ENCODE data around the gene TNRC6B.

The TNRC6B gene

DNA sequence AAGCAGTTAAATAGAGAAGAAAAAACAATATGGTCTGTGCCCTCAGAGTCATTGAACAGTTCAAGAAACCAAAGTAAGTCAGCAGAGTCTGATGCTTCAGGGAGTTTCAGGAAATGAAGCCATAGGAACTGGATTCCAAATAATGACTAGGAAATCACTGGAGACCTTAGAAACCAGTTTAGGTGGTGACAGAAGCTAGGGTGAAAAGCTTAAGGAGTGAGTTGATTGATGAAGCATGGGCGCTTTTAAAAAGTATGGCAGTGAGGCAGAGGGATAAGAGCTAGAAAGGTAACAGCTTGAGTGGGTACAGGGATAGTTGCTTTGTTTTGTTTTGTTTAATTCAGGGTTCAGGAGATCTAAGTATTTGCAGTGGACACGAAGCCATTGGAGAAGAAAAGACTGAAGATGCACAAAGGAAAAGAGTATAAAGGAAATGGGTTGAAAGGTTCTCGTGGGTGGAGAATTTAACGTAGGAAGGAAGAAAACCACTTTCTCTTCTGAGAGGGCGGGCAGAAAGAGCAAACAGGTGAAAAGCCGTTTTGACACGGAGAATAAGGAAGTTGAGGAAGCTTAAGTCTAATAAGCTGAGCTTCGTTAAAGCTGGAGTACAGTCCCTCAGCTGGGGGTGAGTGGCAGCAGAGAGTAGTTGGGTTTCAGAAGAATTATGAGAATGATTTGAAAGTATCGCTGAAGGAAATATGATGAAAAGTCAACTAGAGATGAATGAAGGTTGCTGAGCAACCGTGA lies 207.5 kb downstream of the TNRC6B start:
- peak overlapping the region; percentile 31 for H3K4me3 ChIP-seq (ENCODE audit: low read depth, low read length)
- TF ChIP-seq, protein P1, sequence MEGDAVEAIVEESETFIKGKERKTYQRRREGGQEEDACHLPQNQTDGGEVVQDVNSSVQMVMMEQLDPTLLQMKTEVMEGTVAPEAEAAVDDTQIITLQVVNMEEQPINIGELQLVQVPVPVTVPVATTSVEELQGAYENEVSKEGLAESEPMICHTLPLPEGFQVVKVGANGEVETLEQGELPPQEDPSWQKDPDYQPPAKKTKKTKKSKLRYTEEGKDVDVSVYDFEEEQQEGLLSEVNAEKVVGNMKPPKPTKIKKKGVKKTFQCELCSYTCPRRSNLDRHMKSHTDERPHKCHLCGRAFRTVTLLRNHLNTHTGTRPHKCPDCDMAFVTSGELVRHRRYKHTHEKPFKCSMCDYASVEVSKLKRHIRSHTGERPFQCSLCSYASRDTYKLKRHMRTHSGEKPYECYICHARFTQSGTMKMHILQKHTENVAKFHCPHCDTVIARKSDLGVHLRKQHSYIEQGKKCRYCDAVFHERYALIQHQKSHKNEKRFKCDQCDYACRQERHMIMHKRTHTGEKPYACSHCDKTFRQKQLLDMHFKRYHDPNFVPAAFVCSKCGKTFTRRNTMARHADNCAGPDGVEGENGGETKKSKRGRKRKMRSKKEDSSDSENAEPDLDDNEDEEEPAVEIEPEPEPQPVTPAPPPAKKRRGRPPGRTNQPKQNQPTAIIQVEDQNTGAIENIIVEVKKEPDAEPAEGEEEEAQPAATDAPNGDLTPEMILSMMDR (IDR thresholded peaks at IDR 0.05; ENCODE audit: borderline replicate concordance, insufficient read depth, low read depth, low read length) = no peak
